ENCODE data around the gene SESN1.

Gene SESN1

DNA sequence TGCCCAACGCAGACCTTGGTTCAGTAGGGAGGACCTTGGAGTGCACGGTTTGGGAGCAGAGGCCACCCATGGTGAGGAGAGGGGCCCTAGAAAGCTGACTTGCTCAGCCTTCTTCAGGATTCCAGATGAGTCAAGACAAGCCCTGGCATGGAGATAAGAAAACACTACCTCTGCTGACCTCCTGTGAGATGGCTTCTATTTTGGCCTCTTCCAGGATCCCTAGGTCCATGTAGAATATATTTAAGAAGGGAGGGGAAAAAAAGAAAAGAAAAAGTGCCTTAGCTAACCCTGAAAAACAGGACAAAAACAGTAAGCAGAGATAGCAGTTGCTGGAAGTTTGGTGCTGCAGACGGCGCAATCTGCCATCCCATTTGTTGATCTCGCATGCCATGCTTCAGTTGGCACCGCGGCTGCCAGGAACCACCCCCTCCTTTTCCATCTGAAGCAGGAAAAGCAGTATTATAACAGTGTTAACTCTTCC is 146.4 kb downstream of the SESN1 start:
- no peak for TF ChIP-seq POLR2AphosphoS5 (IDR thresholded peaks at IDR 0.05; ENCODE audit: low read depth)
- TF ChIP-seq, protein P1, sequence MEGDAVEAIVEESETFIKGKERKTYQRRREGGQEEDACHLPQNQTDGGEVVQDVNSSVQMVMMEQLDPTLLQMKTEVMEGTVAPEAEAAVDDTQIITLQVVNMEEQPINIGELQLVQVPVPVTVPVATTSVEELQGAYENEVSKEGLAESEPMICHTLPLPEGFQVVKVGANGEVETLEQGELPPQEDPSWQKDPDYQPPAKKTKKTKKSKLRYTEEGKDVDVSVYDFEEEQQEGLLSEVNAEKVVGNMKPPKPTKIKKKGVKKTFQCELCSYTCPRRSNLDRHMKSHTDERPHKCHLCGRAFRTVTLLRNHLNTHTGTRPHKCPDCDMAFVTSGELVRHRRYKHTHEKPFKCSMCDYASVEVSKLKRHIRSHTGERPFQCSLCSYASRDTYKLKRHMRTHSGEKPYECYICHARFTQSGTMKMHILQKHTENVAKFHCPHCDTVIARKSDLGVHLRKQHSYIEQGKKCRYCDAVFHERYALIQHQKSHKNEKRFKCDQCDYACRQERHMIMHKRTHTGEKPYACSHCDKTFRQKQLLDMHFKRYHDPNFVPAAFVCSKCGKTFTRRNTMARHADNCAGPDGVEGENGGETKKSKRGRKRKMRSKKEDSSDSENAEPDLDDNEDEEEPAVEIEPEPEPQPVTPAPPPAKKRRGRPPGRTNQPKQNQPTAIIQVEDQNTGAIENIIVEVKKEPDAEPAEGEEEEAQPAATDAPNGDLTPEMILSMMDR (IDR thresholded peaks at IDR 0.05; ENCODE audit: insufficient read depth, low read length): no peak
- TF ChIP-seq REST (IDR thresholded peaks at IDR 0.05; ENCODE audit: insufficient replicate concordance, low read depth): no peak
- no peak for TF ChIP-seq GABPA (IDR thresholded peaks at IDR 0.05; ENCODE audit: low read depth)
- no peak for DNase-seq (ENCODE audit: low read depth in 1 of 2, low spot score in 1 of 2)
- no peaks in the 10 kb centered on the region for H3K27me3 ChIP-seq (ENCODE audit: insufficient read depth, poor library complexity, severe bottlenecking)
- H3K4me3 ChIP-seq (replicated peaks; ENCODE audit: insufficient read depth, low read length): no peak overlapping the region
- no peak overlapping the region for H3K27ac ChIP-seq (replicated peaks)

GRCh38 chr6:108947114-108947854 is 147.4 kb downstream of the SESN1 start:
- no peak for TF ChIP-seq SPI1 (IDR thresholded peaks at IDR 0.05; ENCODE audit: borderline replicate concordance, low read depth)
- TF ChIP-seq, protein P1 (IDR thresholded peaks at IDR 0.05; ENCODE audit: insufficient read depth, low read length): no peak
- no peak for TF ChIP-seq REST (IDR thresholded peaks at IDR 0.05; ENCODE audit: insufficient replicate concordance, low read depth)
- TF ChIP-seq GABPA (IDR thresholded peaks at IDR 0.05; ENCODE audit: low read depth): no peak
- no peak for TF ChIP-seq POLR2AphosphoS5 (IDR thresholded peaks at IDR 0.05; ENCODE audit: low read depth)
- DNase-seq (ENCODE audit: low read depth in 1 of 2, low spot score in 1 of 2): no peak
- Histone ChIP-seq H3K4me3 (replicated peaks; ENCODE audit: insufficient read depth, low read length) (no peak overlapping the region), H3K27ac (replicated peaks) (no peak overlapping the region), H3K27me3 (ENCODE audit: insufficient read depth, poor library complexity, severe bottlenecking) (no peaks in the 10 kb centered on the region)

DNA sequence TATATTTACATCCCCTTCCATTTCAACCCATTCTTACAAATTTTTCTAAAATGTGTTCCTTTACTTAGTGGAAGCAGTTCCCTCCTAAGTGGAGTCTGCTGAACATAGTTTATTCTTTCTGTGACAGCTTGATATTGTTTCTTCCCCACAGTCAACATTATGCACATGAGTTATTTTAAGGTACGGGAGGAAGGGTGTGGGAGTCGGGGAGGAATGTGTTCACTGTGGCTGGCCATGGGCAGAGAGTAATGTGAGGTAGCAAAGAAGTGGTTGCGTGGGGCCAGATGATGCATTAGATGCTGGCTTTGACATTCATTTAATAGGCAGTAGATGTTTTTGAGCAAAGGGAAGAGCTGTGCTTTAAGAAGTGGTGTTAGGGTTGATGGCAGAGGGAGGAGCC is 148.0 kb downstream of the SESN1 start:
- no peak overlapping the region for H3K4me3 ChIP-seq (replicated peaks; ENCODE audit: insufficient read depth, low read length)
- H3K27me3 ChIP-seq (ENCODE audit: insufficient read depth, poor library complexity, severe bottlenecking): no peaks in the 10 kb centered on the region
- no peak for DNase-seq (ENCODE audit: low read depth in 1 of 2, low spot score in 1 of 2)
- TF ChIP-seq REST (IDR thresholded peaks at IDR 0.05; ENCODE audit: insufficient replicate concordance, low read depth): no peak
- no peak overlapping the region for H3K27ac ChIP-seq (replicated peaks)

Data from HL-60 (cell line).